ENCODE results near the gene ZSCAN32. TPM values are rescaled to one million over a fixed set of nuclear protein-coding genes. Genes with fewer than 3 reads are reported as not detected.

ZSCAN32 gene
- total and polyA plus RNA-seq, 9 donors: 7.0 to 11.1 (median 10.2) TPM

GRCh38 chr16:3362931-3363330, 37.9 kb downstream of the ZSCAN32 start:
- DNase-seq: no peak
- Histone ChIP-seq H3K4me3 (ENCODE audit: low read length) (no peak overlapping the region), H3K27ac (ENCODE audit: low read length) (no peak overlapping the region), H3K9me3 (replicated peaks; ENCODE audit: control insufficient read depth, low read depth, low read length) (peaks cover 22% of the 10 kb centered on the region), H3K36me3 (ENCODE audit: control insufficient read depth, insufficient read depth, low read length) (no peaks in the 10 kb centered on the region), H3K27me3 (ENCODE audit: control insufficient read depth, insufficient read depth, low read length) (peaks cover 4% of the 10 kb centered on the region), H3K4me1 (ENCODE audit: control insufficient read depth, insufficient read depth, low read length) (peaks cover 7% of the 10 kb centered on the region)

- no peaks in the 10 kb centered on the region for H3K36me3 ChIP-seq (ENCODE audit: control insufficient read depth, insufficient read depth, low read length)
- no CpG with 5 or more reads among the region's 1 CpG for WGBS (ENCODE audit: insufficient coverage)
- H3K27ac ChIP-seq (ENCODE audit: low read length): no peak overlapping the region
- no peak overlapping the region for H3K4me3 ChIP-seq (ENCODE audit: low read length)
- no peaks in the 10 kb centered on the region for H3K4me1 ChIP-seq (ENCODE audit: control insufficient read depth, insufficient read depth, low read length)
- peaks cover 2% of the 10 kb centered on the region for H3K27me3 ChIP-seq (ENCODE audit: control insufficient read depth, insufficient read depth, low read length)
- DNase-seq: no peak
- H3K9me3 ChIP-seq (replicated peaks; ENCODE audit: control insufficient read depth, low read depth, low read length): no peaks in the 10 kb centered on the region
Observed at GRCh38 chr16:3358871-3359270, 41.9 kb downstream of the ZSCAN32 start.

- Histone ChIP-seq H3K36me3 (ENCODE audit: control insufficient read depth, insufficient read depth, low read length) (no peaks in the 10 kb centered on the region), H3K27me3 (ENCODE audit: control insufficient read depth, insufficient read depth, low read length) (peaks cover 2% of the 10 kb centered on the region), H3K4me3 (ENCODE audit: low read length) (no peak overlapping the region), H3K27ac (ENCODE audit: low read length) (no peak overlapping the region), H3K4me1 (ENCODE audit: control insufficient read depth, insufficient read depth, low read length) (no peaks in the 10 kb centered on the region), H3K9me3 (replicated peaks; ENCODE audit: control insufficient read depth, low read depth, low read length) (no peaks in the 10 kb centered on the region)
- 63% methylated on average over 9 of the region's 10 CpGs for WGBS (ENCODE audit: insufficient coverage)
- no peak for DNase-seq
Observed at GRCh38 chr16:3356118-3356517, 44.7 kb downstream of the ZSCAN32 start.

GRCh38 chr16:3355589-3355988, 45.2 kb downstream of the ZSCAN32 start, which contains the start of gene OR2C1:
OR2C1 (plus strand) TSS chr16:3355889; CDS start chr16:3355941, 52 bp downstream.
- Histone ChIP-seq H3K4me1 (ENCODE audit: control insufficient read depth, insufficient read depth, low read length) (no peaks in the 10 kb centered on the region), H3K27ac (ENCODE audit: low read length) (no peak within 1 kb of the TSS), H3K27me3 (ENCODE audit: control insufficient read depth, insufficient read depth, low read length) (no peaks in the 10 kb centered on the region), H3K9me3 (replicated peaks; ENCODE audit: control insufficient read depth, low read depth, low read length) (no peaks in the 10 kb centered on the region), H3K4me3 (ENCODE audit: low read length) (no peak within 1 kb of the TSS), H3K36me3 (ENCODE audit: control insufficient read depth, insufficient read depth, low read length) (no peaks in the 10 kb centered on the region)
- DNase-seq: no peak
- 86% methylated on average over 2 of the region's 3 CpGs for WGBS (ENCODE audit: insufficient coverage)

GRCh38 chr16:3349175-3349574, 51.6 kb downstream of the ZSCAN32 start:
- Histone ChIP-seq H3K36me3 (ENCODE audit: control insufficient read depth, insufficient read depth, low read length) (no peaks in the 10 kb centered on the region), H3K4me1 (ENCODE audit: control insufficient read depth, insufficient read depth, low read length) (no peaks in the 10 kb centered on the region), H3K4me3 (ENCODE audit: low read length) (no peak overlapping the region), H3K9me3 (replicated peaks; ENCODE audit: control insufficient read depth, low read depth, low read length) (no peaks in the 10 kb centered on the region), H3K27ac (ENCODE audit: low read length) (no peak overlapping the region), H3K27me3 (ENCODE audit: control insufficient read depth, insufficient read depth, low read length) (no peaks in the 10 kb centered on the region)
- DNase-seq: no peak
- WGBS (ENCODE audit: insufficient coverage): 54% methylated on average over 6 of the region's 13 CpGs

GRCh38 chr16:3348547-3349167, 52.1 kb downstream of the ZSCAN32 start:
- Histone ChIP-seq H3K27me3 (ENCODE audit: control insufficient read depth, insufficient read depth, low read length) (no peaks in the 10 kb centered on the region), H3K27ac (ENCODE audit: low read length) (no peak overlapping the region), H3K4me3 (ENCODE audit: low read length) (no peak overlapping the region), H3K9me3 (replicated peaks; ENCODE audit: control insufficient read depth, low read depth, low read length) (no peaks in the 10 kb centered on the region), H3K4me1 (ENCODE audit: control insufficient read depth, insufficient read depth, low read length) (no peaks in the 10 kb centered on the region), H3K36me3 (ENCODE audit: control insufficient read depth, insufficient read depth, low read length) (no peaks in the 10 kb centered on the region)
- no peak for DNase-seq
- no CpG with 5 or more reads among the region's 4 CpGs for WGBS (ENCODE audit: insufficient coverage)

GRCh38 chr16:3347586-3347985, 53.2 kb downstream of the ZSCAN32 start:
- Histone ChIP-seq H3K4me3 (ENCODE audit: low read length) (no peak overlapping the region), H3K4me1 (ENCODE audit: control insufficient read depth, insufficient read depth, low read length) (no peaks in the 10 kb centered on the region), H3K9me3 (replicated peaks; ENCODE audit: control insufficient read depth, low read depth, low read length) (no peaks in the 10 kb centered on the region), H3K36me3 (ENCODE audit: control insufficient read depth, insufficient read depth, low read length) (no peaks in the 10 kb centered on the region), H3K27ac (ENCODE audit: low read length) (no peak overlapping the region), H3K27me3 (ENCODE audit: control insufficient read depth, insufficient read depth, low read length) (no peaks in the 10 kb centered on the region)
- 47% methylated on average over 2 of the region's 10 CpGs for WGBS (ENCODE audit: insufficient coverage)
- DNase-seq: no peak

- WGBS (ENCODE audit: insufficient coverage): no CpG with 5 or more reads among the region's 2 CpGs
- DNase-seq: no peak
Observed at GRCh38 chr16:3346041-3346440, 54.8 kb downstream of the ZSCAN32 start.

More at GRCh38 chr16:3346041-3346440, 54.8 kb downstream of the ZSCAN32 start:
- H3K27ac ChIP-seq (ENCODE audit: low read length): no peak overlapping the region
- no peaks in the 10 kb centered on the region for H3K36me3 ChIP-seq (ENCODE audit: control insufficient read depth, insufficient read depth, low read length)
- H3K27me3 ChIP-seq (ENCODE audit: control insufficient read depth, insufficient read depth, low read length): no peaks in the 10 kb centered on the region
- no peaks in the 10 kb centered on the region for H3K4me1 ChIP-seq (ENCODE audit: control insufficient read depth, insufficient read depth, low read length)
- no peaks in the 10 kb centered on the region for H3K9me3 ChIP-seq (replicated peaks; ENCODE audit: control insufficient read depth, low read depth, low read length)
- H3K4me3 ChIP-seq (ENCODE audit: low read length): no peak overlapping the region

Other genes with a start within 250 kb of the ZSCAN32 start
- gene OR1F1, start 212.8 kb downstream of the ZSCAN32 start, total RNA-seq: not detected
- gene OR1F1, start 212.8 kb downstream of the ZSCAN32 start, polyA plus RNA-seq (ENCODE audit: insufficient read depth in 1 of 8, insufficient read length in 8 of 8, low replicate concordance in 1 of 8): not detected
- gene ZNF200, start 165.8 kb downstream of the ZSCAN32 start, total RNA-seq: 8.4 TPM
- gene ZNF200, start 165.8 kb downstream of the ZSCAN32 start, polyA plus RNA-seq (ENCODE audit: insufficient read depth in 1 of 8, insufficient read length in 8 of 8, low replicate concordance in 1 of 8): 1 to 10 TPM; 5.3 to 7.7 (median 6.4) TPM
- gene MEFV, start 144.4 kb downstream of the ZSCAN32 start, total RNA-seq: 0.27 TPM
- gene MEFV, start 144.4 kb downstream of the ZSCAN32 start, polyA plus RNA-seq (ENCODE audit: insufficient read depth in 1 of 8, insufficient read length in 8 of 8, low replicate concordance in 1 of 8): under 1 TPM; 0.20 to 0.45 (median 0.31) TPM
- 34.9 TPM for gene ZNF263, start 117.5 kb downstream of the ZSCAN32 start, total RNA-seq
- gene ZNF263, start 117.5 kb downstream of the ZSCAN32 start, polyA plus RNA-seq (ENCODE audit: insufficient read depth in 1 of 8, insufficient read length in 8 of 8, low replicate concordance in 1 of 8): 10 to 100 TPM; 23.3 to 30.3 (median 27.4) TPM
- gene TIGD7, start 95.6 kb downstream of the ZSCAN32 start, total RNA-seq: 11.0 TPM
- gene TIGD7, start 95.6 kb downstream of the ZSCAN32 start, polyA plus RNA-seq (ENCODE audit: insufficient read depth in 1 of 8, insufficient read length in 8 of 8, low replicate concordance in 1 of 8): 10 to 100 TPM in 1 of 8 donors, 1 to 10 TPM in 7; 5.5 to 10.4 (median 7.4) TPM
- 31.0 TPM for gene ZNF75A, start 95.5 kb downstream of the ZSCAN32 start, total RNA-seq
- gene ZNF75A, start 95.5 kb downstream of the ZSCAN32 start, polyA plus RNA-seq (ENCODE audit: insufficient read depth in 1 of 8, insufficient read length in 8 of 8, low replicate concordance in 1 of 8): 10 to 100 TPM; 20.3 to 33.1 (median 23.6) TPM
- gene OR2C1, start 45.1 kb downstream of the ZSCAN32 start, total RNA-seq: 0.35 TPM
- under 1 TPM in 6 of 8 donors, not detected in 2; 0.11 to 0.21 (median 0.18) TPM for gene OR2C1, start 45.1 kb downstream of the ZSCAN32 start, polyA plus RNA-seq (ENCODE audit: insufficient read depth in 1 of 8, insufficient read length in 8 of 8, low replicate concordance in 1 of 8)
- 8.3 TPM for gene ZNF174, start 211 bp upstream of the ZSCAN32 start, total RNA-seq
- 1 to 10 TPM; 6.1 to 9.5 (median 7.9) TPM for gene ZNF174, start 211 bp upstream of the ZSCAN32 start, polyA plus RNA-seq (ENCODE audit: insufficient read depth in 1 of 8, insufficient read length in 8 of 8, low replicate concordance in 1 of 8)
- 2.3 TPM for gene ZNF597, start 42.5 kb upstream of the ZSCAN32 start, total RNA-seq
- 1 to 10 TPM; 1.6 to 2.4 (median 1.9) TPM for gene ZNF597, start 42.5 kb upstream of the ZSCAN32 start, polyA plus RNA-seq (ENCODE audit: insufficient read depth in 1 of 8, insufficient read length in 8 of 8, low replicate concordance in 1 of 8)
- 8.2 TPM for gene NAA60, start 42.7 kb upstream of the ZSCAN32 start, total RNA-seq
- gene NAA60, start 42.7 kb upstream of the ZSCAN32 start, polyA plus RNA-seq (ENCODE audit: insufficient read depth in 1 of 8, insufficient read length in 8 of 8, low replicate concordance in 1 of 8): 10 to 100 TPM; 26.6 to 37.8 (median 32.4) TPM
- not detected for gene C16orf90, start 94.5 kb upstream of the ZSCAN32 start, total RNA-seq
- not detected for gene C16orf90, start 94.5 kb upstream of the ZSCAN32 start, polyA plus RNA-seq (ENCODE audit: insufficient read depth in 1 of 8, insufficient read length in 8 of 8, low replicate concordance in 1 of 8)
- 18.8 TPM for gene CLUAP1, start 100.0 kb upstream of the ZSCAN32 start, total RNA-seq
- 10 to 100 TPM; 12.3 to 21.7 (median 18.8) TPM for gene CLUAP1, start 100.0 kb upstream of the ZSCAN32 start, polyA plus RNA-seq (ENCODE audit: insufficient read depth in 1 of 8, insufficient read length in 8 of 8, low replicate concordance in 1 of 8)
- 0.58 TPM for gene NLRC3, start 176.4 kb upstream of the ZSCAN32 start, total RNA-seq
- 1 to 10 TPM in 4 of 8 donors, under 1 TPM in 4; 0.90 to 1.2 (median 1.0) TPM for gene NLRC3, start 176.4 kb upstream of the ZSCAN32 start, polyA plus RNA-seq (ENCODE audit: insufficient read depth in 1 of 8, insufficient read length in 8 of 8, low replicate concordance in 1 of 8)
- gene SLX4, start 210.6 kb upstream of the ZSCAN32 start, total RNA-seq: 3.2 TPM
- 1 to 10 TPM; 3.6 to 5.8 (median 4.5) TPM for gene SLX4, start 210.6 kb upstream of the ZSCAN32 start, polyA plus RNA-seq (ENCODE audit: insufficient read depth in 1 of 8, insufficient read length in 8 of 8, low replicate concordance in 1 of 8)